HG03354 (cell line): ENCODE results near the gene NBDY.

Source experiments
- ATAC-seq: cut with Tn5 transposase; IDR thresholded peaks from one replicate; pipeline ENCODE4 v1.9.1; 2021; ENCODE audit warnings: mild to moderate bottlenecking; ENCODE audit not compliant: unreplicated experiment, poor library complexity, severe bottlenecking

Gene NBDY

GRCh38 chrX:56857042-56857441 is 128.0 kb downstream of the NBDY start:
- ATAC-seq: no peak

- no peak for ATAC-seq
Observed at GRCh38 chrX:56860888-56861287, 131.8 kb downstream of the NBDY start.
